ENCODE results near the gene MALRD1. TPM values are rescaled to one million over a fixed set of nuclear protein-coding genes. Genes with fewer than 3 reads are reported as not detected.
"Not testable (repeated sequence)": the region's sequence is repeated elsewhere in the genome, so short reads cannot be mapped to it uniquely, and the experiment has no call there.

The MALRD1 gene
- total and polyA plus RNA-seq, 7 donors = 0.34 to 4.7 (median 2.1) TPM; not detected in 2

DNA sequence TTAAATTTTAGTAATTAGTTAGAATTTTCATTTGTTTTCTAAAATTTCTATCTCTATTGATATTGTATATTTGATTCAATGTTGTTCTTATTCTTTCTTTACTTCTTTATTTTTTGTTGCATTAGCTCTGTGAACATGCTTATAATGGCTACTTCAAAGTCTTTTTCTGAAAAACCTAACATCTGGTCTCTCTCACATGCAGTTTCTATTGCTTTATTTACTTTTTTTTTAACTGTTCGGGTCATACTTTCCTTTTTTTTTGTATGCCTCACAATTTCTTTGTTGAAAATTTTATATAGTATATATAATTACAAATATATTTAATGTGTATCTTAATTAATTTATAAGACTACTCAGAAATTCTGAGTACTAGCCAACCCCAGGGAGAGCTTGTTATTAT lies 715.5 kb downstream of the MALRD1 start:
- Histone ChIP-seq H3K36me3 (no peaks in the 10 kb centered on the region), H3K9me3 (no peaks in the 10 kb centered on the region), H3K27me3 (no peaks in the 10 kb centered on the region), H3K27ac (no peak overlapping the region), H3K4me1 (no peaks in the 10 kb centered on the region), H3K4me3 (no peak overlapping the region)
- TF ChIP-seq, protein P1, sequence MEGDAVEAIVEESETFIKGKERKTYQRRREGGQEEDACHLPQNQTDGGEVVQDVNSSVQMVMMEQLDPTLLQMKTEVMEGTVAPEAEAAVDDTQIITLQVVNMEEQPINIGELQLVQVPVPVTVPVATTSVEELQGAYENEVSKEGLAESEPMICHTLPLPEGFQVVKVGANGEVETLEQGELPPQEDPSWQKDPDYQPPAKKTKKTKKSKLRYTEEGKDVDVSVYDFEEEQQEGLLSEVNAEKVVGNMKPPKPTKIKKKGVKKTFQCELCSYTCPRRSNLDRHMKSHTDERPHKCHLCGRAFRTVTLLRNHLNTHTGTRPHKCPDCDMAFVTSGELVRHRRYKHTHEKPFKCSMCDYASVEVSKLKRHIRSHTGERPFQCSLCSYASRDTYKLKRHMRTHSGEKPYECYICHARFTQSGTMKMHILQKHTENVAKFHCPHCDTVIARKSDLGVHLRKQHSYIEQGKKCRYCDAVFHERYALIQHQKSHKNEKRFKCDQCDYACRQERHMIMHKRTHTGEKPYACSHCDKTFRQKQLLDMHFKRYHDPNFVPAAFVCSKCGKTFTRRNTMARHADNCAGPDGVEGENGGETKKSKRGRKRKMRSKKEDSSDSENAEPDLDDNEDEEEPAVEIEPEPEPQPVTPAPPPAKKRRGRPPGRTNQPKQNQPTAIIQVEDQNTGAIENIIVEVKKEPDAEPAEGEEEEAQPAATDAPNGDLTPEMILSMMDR (IDR thresholded peaks at IDR 0.05) = no peak
- TF ChIP-seq POLR2A (IDR thresholded peaks at IDR 0.05) (no peak), POLR2AphosphoS5 (IDR thresholded peaks at IDR 0.05) (no peak), EP300 (IDR thresholded peaks at IDR 0.05) (no peak)
- no peak for DNase-seq
- intact Hi-C loops (cut with DNase I) = no loop called here
- 78 to 86% methylated on average over 1 of the region's 1 CpG for WGBS, 2 donors

DNA sequence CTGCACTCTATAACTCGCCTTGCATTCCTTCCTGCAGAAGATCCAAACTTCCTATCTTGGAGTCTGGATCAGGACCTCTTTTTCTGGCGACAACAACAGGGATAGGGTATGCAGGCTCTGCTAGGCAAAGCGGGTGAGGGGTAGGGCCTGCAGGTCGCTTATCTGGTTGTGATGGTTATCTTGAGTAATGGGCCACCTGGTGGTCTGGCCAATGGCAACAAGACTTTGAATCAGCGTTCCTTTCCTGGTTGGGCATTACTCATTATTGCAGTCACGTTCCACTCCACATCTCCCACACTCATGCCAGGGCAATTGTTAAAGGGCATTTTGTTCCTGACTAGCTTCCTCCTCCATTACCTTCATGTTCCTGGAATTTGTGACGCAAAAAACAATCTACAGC lies 719.3 kb downstream of the MALRD1 start:
- Histone ChIP-seq H3K4me3 (no peak overlapping the region), H3K27me3 (no peaks in the 10 kb centered on the region), H3K27ac (no peak overlapping the region), H3K4me1 (no peaks in the 10 kb centered on the region), H3K9me3 (no peaks in the 10 kb centered on the region), H3K36me3 (no peaks in the 10 kb centered on the region)
- no peak for DNase-seq
- TF ChIP-seq EP300 (IDR thresholded peaks at IDR 0.05) = no peak
- no peak for TF ChIP-seq POLR2A (IDR thresholded peaks at IDR 0.05)
- TF ChIP-seq POLR2AphosphoS5 (IDR thresholded peaks at IDR 0.05) = no peak
- TF ChIP-seq, protein P1 (IDR thresholded peaks at IDR 0.05) = no peak
- WGBS, 2 donors = 73 to 76% methylated on average over 7 of the region's 7 CpGs
- intact Hi-C loops (cut with DNase I) = no loop called here

DNA sequence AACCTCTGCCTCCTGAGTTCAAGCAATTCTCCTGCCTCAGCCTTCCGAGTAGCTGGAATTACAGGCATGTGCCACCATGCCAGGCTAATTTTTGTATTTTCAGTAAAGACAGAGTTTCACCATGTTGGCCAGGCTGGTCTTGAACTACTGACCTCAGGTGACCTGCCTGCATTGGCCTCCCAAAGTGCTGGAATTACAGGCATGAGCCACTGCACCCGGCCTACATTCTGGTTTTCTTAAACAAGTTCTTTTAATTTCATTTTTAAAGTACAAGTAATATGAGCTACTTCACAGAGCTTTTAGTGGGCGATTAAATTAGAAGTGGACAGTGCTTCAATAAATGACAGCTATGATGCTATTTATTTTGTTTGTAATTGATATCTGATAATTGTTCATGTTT lies 721.2 kb downstream of the MALRD1 start:
- 91% methylated on average over 3 of the region's 3 CpGs for WGBS, 2 donors
- DNase-seq; H3K27me3 ChIP-seq; H3K4me1 ChIP-seq; H3K27ac ChIP-seq; H3K36me3 ChIP-seq; H3K9me3 ChIP-seq; H3K4me3 ChIP-seq; intact Hi-C loops (cut with DNase I): not testable (repeated sequence)

DNA sequence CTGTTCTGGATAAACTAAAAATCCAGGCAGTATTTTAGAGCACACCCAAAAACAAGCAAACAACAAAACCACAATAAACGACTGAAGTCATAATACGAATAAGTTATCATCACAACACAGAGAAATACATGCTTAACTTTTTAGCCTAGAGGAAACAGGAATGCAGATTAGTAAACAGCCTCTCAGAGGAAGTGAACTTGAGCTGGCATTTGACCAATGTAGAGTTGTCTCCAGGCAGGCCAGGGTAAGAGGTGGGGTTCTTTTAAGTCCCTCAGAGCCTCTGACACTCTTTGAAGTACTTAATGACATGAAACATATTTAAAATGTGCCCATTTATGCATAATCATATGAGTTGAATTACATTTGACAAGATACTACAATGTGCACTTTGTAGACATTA lies 724.4 kb downstream of the MALRD1 start:
- no peak for DNase-seq
- TF ChIP-seq POLR2AphosphoS5 (IDR thresholded peaks at IDR 0.05) (no peak), EP300 (IDR thresholded peaks at IDR 0.05) (no peak), POLR2A (IDR thresholded peaks at IDR 0.05) (no peak)
- TF ChIP-seq, protein P1 (IDR thresholded peaks at IDR 0.05) = no peak
- 68 to 71% methylated on average over 2 of the region's 2 CpGs for WGBS, 2 donors
- Histone ChIP-seq H3K27ac (no peak overlapping the region), H3K4me3 (no peak overlapping the region), H3K4me1 (no peaks in the 10 kb centered on the region), H3K36me3 (no peaks in the 10 kb centered on the region), H3K27me3 (no peaks in the 10 kb centered on the region), H3K9me3 (no peaks in the 10 kb centered on the region)
- intact Hi-C loops (cut with DNase I) = no loop called here

DNA sequence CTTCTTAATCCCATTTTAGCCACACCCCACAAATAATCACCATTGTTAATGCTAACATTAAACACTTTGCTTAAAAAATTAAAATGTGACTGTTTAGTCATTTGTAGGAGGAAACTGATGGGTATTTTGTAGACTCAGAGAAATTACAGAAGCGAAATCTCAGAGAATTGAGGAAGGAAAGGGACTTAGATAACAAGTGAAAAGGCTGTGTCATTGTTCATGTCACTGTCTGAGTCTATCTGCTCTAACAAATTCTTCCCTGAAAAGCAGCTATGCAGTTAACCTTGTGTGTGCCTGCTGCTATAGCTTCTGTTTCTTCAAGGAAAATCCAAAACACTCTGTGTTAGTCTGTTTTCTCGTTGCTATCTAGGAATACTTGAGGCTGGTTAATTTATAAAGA lies 726.7 kb downstream of the MALRD1 start:
- no peak overlapping the region for H3K4me3 ChIP-seq
- no peaks in the 10 kb centered on the region for H3K36me3 ChIP-seq
- intact Hi-C loops (cut with DNase I) = no loop called here
- no peak for DNase-seq
- TF ChIP-seq EP300 (IDR thresholded peaks at IDR 0.05) (no peak), POLR2A (IDR thresholded peaks at IDR 0.05) (no peak), POLR2AphosphoS5 (IDR thresholded peaks at IDR 0.05) (no peak)
- TF ChIP-seq, protein P1 (IDR thresholded peaks at IDR 0.05) = no peak
- 59 to 71% methylated on average over 2 of the region's 2 CpGs for whole genome bisulfite sequencing, 2 donors
- no peaks in the 10 kb centered on the region for H3K4me1 ChIP-seq
- H3K27ac ChIP-seq = no peak overlapping the region
- no peaks in the 10 kb centered on the region for H3K9me3 ChIP-seq
- H3K27me3 ChIP-seq = no peaks in the 10 kb centered on the region

Data from sigmoid colon (tissue), 7 donors.